Esophagus muscularis mucosa (tissue), 4 donors: ENCODE measurements around the gene ASIC2. TPM values are rescaled to one million over a fixed set of nuclear protein-coding genes. Genes with fewer than 3 reads are reported as not detected.

ENCODE experiments used
- DNase-seq: peaks from one replicate; pipeline ENCODE4 v3.0.0-alpha.2; 2017; ENCODE audit errors: extremely low spot score
- H3K27ac ChIP-seq, 4 donors: fragments of 200-600 bp; sonication (generic); replicated peaks in 1 of 4; 1 replicate in 3 of 4; 2 replicates in 1 of 4; pipeline ENCODE4 v1.5.1; 2016 to 2019; ENCODE audit warnings: mild to moderate bottlenecking in 1 of 4
- H3K27me3 ChIP-seq, 4 donors: fragments of 200-600 bp; sonication (generic); one replicate each; pipeline versions ENCODE4 v1.5.1 to v1.6.0; 2016 to 2019
- H3K36me3 ChIP-seq, 4 donors: fragments of 200-600 bp; sonication (generic); one replicate each; pipeline ENCODE4 v1.5.1; 2016 to 2019
- H3K4me1 ChIP-seq, 4 donors: fragments of 200-600 bp; sonication (generic); one replicate each; pipeline ENCODE4 v1.5.1; 2016 to 2019
- H3K4me3 ChIP-seq, 4 donors: fragments of 200-600 bp; sonication (generic); 1 replicate in 2 of 4; 2 replicates in 2 of 4; pipeline ENCODE4 v1.5.1; 2016 to 2019; ENCODE audit warnings: mild to moderate bottlenecking in 4 of 4, moderate library complexity in 1 of 4
- H3K9me3 ChIP-seq, 4 donors: fragments of 200-600 bp; sonication (generic); 1 replicate in 3 of 4; 2 replicates in 1 of 4; pipeline ENCODE4 v1.5.1; 2016 to 2019
- CTCF ChIP-seq, 3 experiments: fragments of 200-600 bp in 2 of 3; fragments of 450-650 bp in 1 of 3; sonication (generic) in 2 of 3; IDR thresholded peaks; one replicate each; pipeline ENCODE4 v1.5.1; 2017 to 2019; ENCODE audit warnings: antibody characterized with exemption in 3 of 3, mild to moderate bottlenecking in 2 of 3, moderate library complexity in 1 of 3
- EP300 ChIP-seq: sonication (generic); formaldehyde crosslinking; IDR thresholded peaks from one replicate; pipeline ENCODE4 v1.6.1; 2017; ENCODE audit warnings: antibody characterized with exemption
- POLR2A ChIP-seq: fragments of 450-650 bp; IDR thresholded peaks from one replicate; pipeline ENCODE4 v1.6.1; 2017; ENCODE audit warnings: antibody characterized with exemption, moderate library complexity, mild to moderate bottlenecking, low read depth
- POLR2AphosphoS5 ChIP-seq, 2 donors: sonication (generic); formaldehyde crosslinking; IDR thresholded peaks; one replicate each; pipeline ENCODE4 v1.6.1; 2017; ENCODE audit warnings: antibody characterized with exemption in 2 of 2
- WGBS: methylation state at CpG from one replicate; pipeline ENCODE4 v1.1.5; 2018; 5-methylcytosine and 5-hydroxymethylcytosine counted together
- intact Hi-C: fragments of 100-400 bp; cut with DNase I; formaldehyde crosslinking; loops from one replicate; pipeline ENCODE4 v1.15.1; 2023
- total RNA-seq, 4 donors: library from RNA; depleted of rRNA; stranded (reverse); fragments of >200 nt; gene quantifications; one replicate each; pipeline versions ENCODE4 v1.1.0 to v1.2.1, GENCODE V29; 2016

Gene ASIC2
- total RNA-seq, 4 donors from 2014 or later, result 0.13 TPM; not detected in 3

GRCh38 chr17:33179151-33179550 is 113.9 kb downstream of the ASIC2 start:
- 68% methylated on average over 4 of the region's 4 CpGs for WGBS
- no peak overlapping the region for H3K4me3 ChIP-seq
- intact Hi-C loops, result no loop called here
- no peak for DNase-seq
- no peaks in the 10 kb centered on the region for H3K36me3 ChIP-seq
- H3K27me3 ChIP-seq, result peaks cover 0 to 33% (median 0%) of the 10 kb centered on the region in 4 donors
- no peak overlapping the region for H3K27ac ChIP-seq
- peaks cover 0 to 8% (median 7%) of the 10 kb centered on the region in 4 donors for H3K4me1 ChIP-seq
- TF ChIP-seq POLR2A (no peak), POLR2AphosphoS5 (IDR thresholded peaks at IDR 0.05) (no peak), EP300 (no peak), CTCF (IDR thresholded peaks at IDR 0.05) (no peak)
- no peaks in the 10 kb centered on the region for H3K9me3 ChIP-seq

- Histone ChIP-seq H3K4me1 (peaks cover 0 to 8% (median 7%) of the 10 kb centered on the region in 4 donors), H3K4me3 (no peak overlapping the region), H3K27me3 (peaks cover 0 to 34% (median 0%) of the 10 kb centered on the region in 4 donors), H3K27ac (no peak overlapping the region), H3K36me3 (no peaks in the 10 kb centered on the region), H3K9me3 (no peaks in the 10 kb centered on the region)
- DNase-seq, result no peak
- 80% methylated on average over 2 of the region's 3 CpGs for WGBS
- TF ChIP-seq POLR2AphosphoS5 (IDR thresholded peaks at IDR 0.05) (no peak), CTCF (IDR thresholded peaks at IDR 0.05) (no peak), EP300 (no peak), POLR2A (no peak)
- intact Hi-C loops, result no loop called here
These were observed 114.4 kb downstream of the ASIC2 start for GRCh38 chr17:33178681-33179080.

- WGBS, result 36% methylated on average over 8 of the region's 8 CpGs
- peaks cover 0 to 8% (median 7%) of the 10 kb centered on the region in 4 donors for H3K4me1 ChIP-seq
- H3K36me3 ChIP-seq, result no peaks in the 10 kb centered on the region
These were observed 117.5 kb downstream of the ASIC2 start for GRCh38 chr17:33175562-33175961.

GRCh38 chr17:33171931-33172330 is 121.2 kb downstream of the ASIC2 start:
- intact Hi-C loops, result no loop called here
- H3K27me3 ChIP-seq, result peaks cover 0 to 35% (median 0%) of the 10 kb centered on the region in 4 donors
- H3K9me3 ChIP-seq, result no peaks in the 10 kb centered on the region
- H3K4me3 ChIP-seq, result no peak overlapping the region
- WGBS, result 67% methylated on average over 2 of the region's 2 CpGs
- H3K4me1 ChIP-seq, result peaks cover 0 to 12% (median 7%) of the 10 kb centered on the region in 4 donors
- TF ChIP-seq EP300, result no peak
- TF ChIP-seq CTCF (IDR thresholded peaks at IDR 0.05), result no peak
- TF ChIP-seq POLR2AphosphoS5 (IDR thresholded peaks at IDR 0.05), result no peak
- no peak for TF ChIP-seq POLR2A
- H3K36me3 ChIP-seq, result no peaks in the 10 kb centered on the region
- DNase-seq, result no peak
- no peak overlapping the region for H3K27ac ChIP-seq

More at GRCh38 chr17:33175562-33175961, 117.5 kb downstream of the ASIC2 start:
- TF ChIP-seq POLR2AphosphoS5 (IDR thresholded peaks at IDR 0.05), result no peak
- TF ChIP-seq CTCF (IDR thresholded peaks at IDR 0.05), result no peak
- TF ChIP-seq POLR2A, result no peak
- TF ChIP-seq EP300, result no peak
- no peak for DNase-seq
- Histone ChIP-seq H3K9me3 (no peaks in the 10 kb centered on the region), H3K27me3 (peaks cover 0 to 53% (median 0%) of the 10 kb centered on the region in 4 donors), H3K27ac (no peak overlapping the region), H3K4me3 (no peak overlapping the region)
- intact Hi-C loops, result no loop called here
